ENCODE measurements around the gene RAB41.

- no peak for TF ChIP-seq MYC (IDR thresholded peaks at IDR 0.05; ENCODE audit: insufficient read depth, insufficient read length, insufficient replicate concordance, low read length, severe bottlenecking)
- TF ChIP-seq, protein P1, sequence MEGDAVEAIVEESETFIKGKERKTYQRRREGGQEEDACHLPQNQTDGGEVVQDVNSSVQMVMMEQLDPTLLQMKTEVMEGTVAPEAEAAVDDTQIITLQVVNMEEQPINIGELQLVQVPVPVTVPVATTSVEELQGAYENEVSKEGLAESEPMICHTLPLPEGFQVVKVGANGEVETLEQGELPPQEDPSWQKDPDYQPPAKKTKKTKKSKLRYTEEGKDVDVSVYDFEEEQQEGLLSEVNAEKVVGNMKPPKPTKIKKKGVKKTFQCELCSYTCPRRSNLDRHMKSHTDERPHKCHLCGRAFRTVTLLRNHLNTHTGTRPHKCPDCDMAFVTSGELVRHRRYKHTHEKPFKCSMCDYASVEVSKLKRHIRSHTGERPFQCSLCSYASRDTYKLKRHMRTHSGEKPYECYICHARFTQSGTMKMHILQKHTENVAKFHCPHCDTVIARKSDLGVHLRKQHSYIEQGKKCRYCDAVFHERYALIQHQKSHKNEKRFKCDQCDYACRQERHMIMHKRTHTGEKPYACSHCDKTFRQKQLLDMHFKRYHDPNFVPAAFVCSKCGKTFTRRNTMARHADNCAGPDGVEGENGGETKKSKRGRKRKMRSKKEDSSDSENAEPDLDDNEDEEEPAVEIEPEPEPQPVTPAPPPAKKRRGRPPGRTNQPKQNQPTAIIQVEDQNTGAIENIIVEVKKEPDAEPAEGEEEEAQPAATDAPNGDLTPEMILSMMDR (IDR thresholded peaks at IDR 0.05 in 2 of 3, conservative IDR thresholded peaks at IDR 0.05 in 1 of 3; ENCODE audit: control insufficient read depth in 2 of 3, extremely low read depth in 1 of 3, insufficient read depth in 1 of 3, low read depth in 3 of 3, low read length in 3 of 3): no peak
- no peak for TF ChIP-seq GATAD2B (conservative IDR thresholded peaks at IDR 0.05; ENCODE audit: low read depth)
- TF ChIP-seq SUPT20H (IDR thresholded peaks at IDR 0.05; ENCODE audit: borderline replicate concordance, control insufficient read depth, low read depth, low read length): no peak
Measured at GRCh38 chrX:70241501-70241900, 40.5 kb upstream of the RAB41 start.
